ENCODE results near the gene CHST1. TPM values are rescaled to one million over a fixed set of nuclear protein-coding genes. Genes with fewer than 3 reads are reported as not detected.

Gene CHST1
- total RNA-seq, 4 donors from 2014 or later, result 3.3 to 6.9 (median 3.7) TPM

DNA sequence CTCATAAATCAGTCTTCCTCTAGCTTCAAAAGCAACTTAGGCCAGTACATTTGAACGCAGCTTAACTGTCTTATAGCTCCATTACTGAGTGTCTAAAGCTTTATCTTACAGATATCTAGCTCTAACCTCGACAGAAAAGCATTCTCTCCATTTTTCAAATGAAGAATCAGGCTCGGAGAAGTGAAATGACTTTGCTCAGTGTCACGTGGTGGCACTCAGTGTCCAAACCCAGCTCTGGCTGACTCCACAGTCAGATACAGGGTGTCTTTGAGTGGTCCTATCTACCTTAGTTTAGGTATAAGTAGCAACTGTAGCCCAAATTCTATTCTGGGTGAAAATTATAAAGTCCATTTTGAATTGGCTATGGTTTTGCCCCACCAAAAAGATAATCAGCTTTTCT is 38.7 kb upstream of the CHST1 start:
- H3K36me3 ChIP-seq, result no peaks in the 10 kb centered on the region
- H3K9me3 ChIP-seq, result no peaks in the 10 kb centered on the region
- TF ChIP-seq, protein P1, sequence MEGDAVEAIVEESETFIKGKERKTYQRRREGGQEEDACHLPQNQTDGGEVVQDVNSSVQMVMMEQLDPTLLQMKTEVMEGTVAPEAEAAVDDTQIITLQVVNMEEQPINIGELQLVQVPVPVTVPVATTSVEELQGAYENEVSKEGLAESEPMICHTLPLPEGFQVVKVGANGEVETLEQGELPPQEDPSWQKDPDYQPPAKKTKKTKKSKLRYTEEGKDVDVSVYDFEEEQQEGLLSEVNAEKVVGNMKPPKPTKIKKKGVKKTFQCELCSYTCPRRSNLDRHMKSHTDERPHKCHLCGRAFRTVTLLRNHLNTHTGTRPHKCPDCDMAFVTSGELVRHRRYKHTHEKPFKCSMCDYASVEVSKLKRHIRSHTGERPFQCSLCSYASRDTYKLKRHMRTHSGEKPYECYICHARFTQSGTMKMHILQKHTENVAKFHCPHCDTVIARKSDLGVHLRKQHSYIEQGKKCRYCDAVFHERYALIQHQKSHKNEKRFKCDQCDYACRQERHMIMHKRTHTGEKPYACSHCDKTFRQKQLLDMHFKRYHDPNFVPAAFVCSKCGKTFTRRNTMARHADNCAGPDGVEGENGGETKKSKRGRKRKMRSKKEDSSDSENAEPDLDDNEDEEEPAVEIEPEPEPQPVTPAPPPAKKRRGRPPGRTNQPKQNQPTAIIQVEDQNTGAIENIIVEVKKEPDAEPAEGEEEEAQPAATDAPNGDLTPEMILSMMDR (IDR thresholded peaks at IDR 0.05), result no peak
- TF ChIP-seq POLR2AphosphoS5 (IDR thresholded peaks at IDR 0.05), result no peak
- no peak for TF ChIP-seq POLR2A (IDR thresholded peaks at IDR 0.05; ENCODE audit: low read depth)
- no peak for TF ChIP-seq EP300 (IDR thresholded peaks at IDR 0.05)
- no peak overlapping the region for H3K4me3 ChIP-seq
- H3K27me3 ChIP-seq, result peaks cover 0 to 24% (median 0%) of the 10 kb centered on the region in 4 donors
- 84% methylated on average over 4 of the region's 4 CpGs for WGBS
- H3K27ac ChIP-seq (replicated peaks in 1 of 4), result no peak overlapping the region
- DNase-seq (ENCODE audit: extremely low spot score), result no peak
- intact Hi-C loops (cut with DNase I), result no loop called here
- no peaks in the 10 kb centered on the region for H3K4me1 ChIP-seq

DNA sequence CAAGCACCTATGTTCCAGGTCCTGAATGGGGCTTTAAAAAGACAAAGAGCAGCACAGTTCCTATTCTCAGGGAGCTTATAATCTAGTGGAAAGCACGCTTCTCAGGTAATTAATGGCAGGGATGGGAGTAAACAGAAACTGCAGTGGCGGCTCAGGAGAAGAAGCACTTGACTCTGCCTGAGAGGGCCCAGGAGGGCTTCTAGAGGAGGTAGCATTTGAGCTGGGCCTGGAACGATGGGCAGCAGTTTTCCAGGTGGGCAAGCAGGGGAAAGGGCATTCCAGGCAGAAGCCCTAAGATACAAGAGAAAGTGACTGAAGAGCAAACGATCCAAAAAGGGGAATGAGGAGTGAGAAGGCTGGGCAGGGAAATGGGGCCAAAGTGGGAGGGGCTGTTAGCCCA is 37.1 kb upstream of the CHST1 start:
- no peaks in the 10 kb centered on the region for H3K9me3 ChIP-seq
- no peaks in the 10 kb centered on the region for H3K36me3 ChIP-seq
- H3K4me3 ChIP-seq, result no peak overlapping the region
- H3K4me1 ChIP-seq, result no peaks in the 10 kb centered on the region
- 80% methylated on average over 4 of the region's 4 CpGs for WGBS
- H3K27me3 ChIP-seq, result peaks cover 0 to 18% (median 0%) of the 10 kb centered on the region in 4 donors
- H3K27ac ChIP-seq (replicated peaks in 1 of 4), result no peak overlapping the region
- intact Hi-C loops (cut with DNase I), result no loop called here
- TF ChIP-seq, protein P1 (IDR thresholded peaks at IDR 0.05), result no peak
- TF ChIP-seq POLR2AphosphoS5 (IDR thresholded peaks at IDR 0.05) (no peak), EP300 (IDR thresholded peaks at IDR 0.05) (no peak), POLR2A (IDR thresholded peaks at IDR 0.05; ENCODE audit: low read depth) (no peak)
- DNase-seq (ENCODE audit: extremely low spot score), result no peak

DNA sequence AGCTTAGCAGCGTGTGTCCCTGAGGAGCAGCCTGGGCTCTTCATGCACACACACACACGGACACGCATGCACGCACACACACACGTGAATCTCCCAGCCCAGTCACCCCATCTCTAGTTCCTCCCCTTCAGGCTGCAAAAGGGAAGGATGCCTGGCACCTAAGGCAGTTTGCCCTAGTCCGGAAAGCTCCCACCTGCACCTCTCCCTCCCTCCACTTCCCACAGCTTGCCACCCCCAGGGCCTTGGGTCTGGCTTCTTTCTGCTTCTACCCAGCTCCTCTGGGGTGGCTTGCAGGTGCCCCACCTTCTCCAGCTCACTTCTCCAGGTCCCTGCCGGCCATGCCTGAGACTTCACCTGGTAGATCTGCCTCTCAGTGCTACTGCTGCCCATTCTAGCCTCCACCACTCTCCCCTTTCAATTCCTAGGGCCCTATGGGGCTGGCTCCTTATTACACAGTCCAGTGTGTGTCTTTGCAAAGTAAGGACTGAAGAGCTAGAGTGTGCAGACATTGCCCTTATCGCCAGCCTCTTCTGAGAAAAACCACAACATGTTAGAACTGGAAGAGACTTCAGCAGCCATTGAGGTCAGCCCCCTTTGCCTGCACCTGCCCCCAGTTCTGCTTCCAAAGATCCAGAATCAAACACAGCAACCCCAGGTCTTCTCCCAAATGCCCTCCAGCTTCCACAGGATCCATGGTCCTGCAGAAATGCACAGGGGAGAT is 33.5 kb upstream of the CHST1 start:
- no peaks in the 10 kb centered on the region for H3K36me3 ChIP-seq
- TF ChIP-seq POLR2A (IDR thresholded peaks at IDR 0.05; ENCODE audit: low read depth) (no peak), POLR2AphosphoS5 (IDR thresholded peaks at IDR 0.05) (no peak), EP300 (IDR thresholded peaks at IDR 0.05) (no peak)
- TF ChIP-seq, protein P1 (IDR thresholded peaks at IDR 0.05), result no peak
- H3K27me3 ChIP-seq, result peaks cover 0 to 10% (median 0%) of the 10 kb centered on the region in 4 donors
- intact Hi-C loops (cut with DNase I), result no loop called here
- no peaks in the 10 kb centered on the region for H3K9me3 ChIP-seq
- H3K27ac ChIP-seq (replicated peaks in 1 of 4), result no peak overlapping the region
- H3K4me1 ChIP-seq, result no peaks in the 10 kb centered on the region
- WGBS, result 80% methylated on average over 8 of the region's 8 CpGs
- no peak for DNase-seq (ENCODE audit: extremely low spot score)
- H3K4me3 ChIP-seq, result no peak overlapping the region

DNA sequence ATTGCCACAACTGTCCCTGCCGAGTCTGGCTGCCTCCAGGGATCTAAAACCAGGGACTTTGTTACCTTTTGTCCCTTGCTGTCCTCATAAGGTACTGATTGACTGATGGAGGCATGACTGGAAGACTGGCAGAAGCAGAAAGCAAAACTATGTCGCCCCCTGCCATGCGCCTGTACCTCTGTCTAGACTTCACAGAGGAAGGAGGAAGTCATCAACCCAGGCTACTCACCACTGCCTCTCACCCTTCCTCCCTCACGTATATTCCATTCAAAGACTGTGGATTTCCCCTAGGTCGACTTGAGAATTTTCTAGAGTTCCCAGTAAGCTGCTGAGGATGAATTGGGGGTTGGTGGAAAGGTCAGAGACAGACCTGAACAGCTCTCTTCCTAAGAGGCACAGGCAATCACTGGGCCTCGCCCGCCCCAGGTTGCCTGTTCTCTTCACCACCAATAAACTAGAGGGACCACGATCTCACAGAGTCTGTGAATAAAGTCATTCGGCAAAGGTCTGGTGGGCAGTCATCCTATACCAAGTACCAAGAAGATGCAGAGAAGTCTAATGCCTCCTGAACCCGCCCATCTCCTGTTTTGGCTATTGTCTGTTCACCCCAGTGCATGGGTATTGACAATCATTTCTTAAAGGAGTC is 27.5 kb upstream of the CHST1 start:
- Histone ChIP-seq H3K4me3 (no peak overlapping the region), H3K36me3 (no peaks in the 10 kb centered on the region), H3K4me1 (peaks cover 0 to 4% (median 0%) of the 10 kb centered on the region in 4 donors), H3K9me3 (no peaks in the 10 kb centered on the region), H3K27me3 (no peaks in the 10 kb centered on the region), H3K27ac (replicated peaks in 1 of 4) (no peak overlapping the region)
- TF ChIP-seq POLR2AphosphoS5 (IDR thresholded peaks at IDR 0.05), result no peak
- TF ChIP-seq, protein P1 (IDR thresholded peaks at IDR 0.05), result no peak
- TF ChIP-seq POLR2A (IDR thresholded peaks at IDR 0.05; ENCODE audit: low read depth), result no peak
- no peak for TF ChIP-seq EP300 (IDR thresholded peaks at IDR 0.05)
- WGBS, result 79% methylated on average over 10 of the region's 10 CpGs
- DNase-seq (ENCODE audit: extremely low spot score), result no peak
- intact Hi-C loops (cut with DNase I), result no loop called here

All from esophagus muscularis mucosa (tissue), 4 donors.